ENCODE results near the gene BROX.

The BROX gene

GRCh38 chr1:222777977-222778376, 65.6 kb downstream of the BROX start:
- DNase-seq (ENCODE audit: low read depth): no peak

GRCh38 chr1:222781251-222781650, 68.9 kb downstream of the BROX start:
- no peak for DNase-seq (ENCODE audit: low read depth)

- no peak for DNase-seq (ENCODE audit: low read depth)
These were observed 70.7 kb downstream of the BROX start for GRCh38 chr1:222783051-222783450.

DNA sequence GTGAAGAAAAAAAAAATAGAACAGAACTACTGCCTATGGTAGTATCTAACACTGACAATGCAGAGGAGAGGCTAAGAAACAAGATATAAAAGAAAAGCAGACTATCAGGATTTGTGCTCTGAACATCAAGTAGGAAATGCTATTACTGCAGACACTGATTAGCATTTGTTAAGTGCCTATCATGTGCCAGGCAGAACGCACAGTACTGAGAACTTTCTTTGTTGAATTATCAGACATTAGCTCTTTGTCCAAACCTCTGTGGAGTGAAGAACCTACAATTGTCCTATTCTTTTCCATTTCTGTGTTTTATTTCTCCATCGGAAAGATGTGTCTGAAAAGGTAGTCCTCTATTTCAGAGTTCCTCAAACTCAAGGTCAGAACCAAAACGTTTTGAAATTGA, 72.0 kb downstream of the BROX start:
- DNase-seq (ENCODE audit: low read depth): no peak

All from CMK (cell line).